Thymus (tissue), 11 donors: Measurements from ENCODE around the gene PODXL. TPM values are rescaled to one million over a fixed set of nuclear protein-coding genes. Genes with fewer than 3 reads are reported as not detected.

Experiments
- DNase-seq, 9 donors: peaks; one replicate each; pipeline ENCODE4 v3.0.0-alpha.2; 2013; ENCODE audit warnings: low spot score in 9 of 9, low read depth in 6 of 9, missing footprints in 1 of 9
- H3K27ac ChIP-seq, 2 donors: one replicate each; pipeline ENCODE4 v1.5.1; 2013; ENCODE audit warnings: control low read depth in 1 of 2, low read depth in 1 of 2, low read length in 1 of 2, mild to moderate bottlenecking in 1 of 2, moderate library complexity in 1 of 2
- H3K27me3 ChIP-seq, 2 donors: one replicate each; pipeline ENCODE4 v1.5.1; 2013; ENCODE audit warnings: low read length in 1 of 2; ENCODE audit not compliant: control insufficient read depth in 2 of 2, insufficient read depth in 1 of 2
- H3K36me3 ChIP-seq, 2 donors: one replicate each; pipeline ENCODE4 v1.5.1; 2013; ENCODE audit warnings: low read length in 1 of 2, mild to moderate bottlenecking in 1 of 2, moderate library complexity in 1 of 2; ENCODE audit not compliant: control insufficient read depth in 2 of 2, insufficient read depth in 2 of 2
- H3K4me1 ChIP-seq, 2 donors: one replicate each; pipeline ENCODE4 v1.5.1; 2013; ENCODE audit warnings: low read length in 2 of 2; ENCODE audit not compliant: control insufficient read depth in 2 of 2, insufficient read depth in 2 of 2
- H3K4me3 ChIP-seq, 2 donors: one replicate each; pipeline ENCODE4 v1.5.1; 2013; ENCODE audit warnings: low read length in 2 of 2, control low read depth in 1 of 2, mild to moderate bottlenecking in 1 of 2
- H3K9me3 ChIP-seq, 2 donors: one replicate each; pipeline ENCODE4 v1.5.1; 2013; ENCODE audit warnings: low read length in 1 of 2, mild to moderate bottlenecking in 1 of 2; ENCODE audit not compliant: control insufficient read depth in 2 of 2, insufficient read depth in 1 of 2
- WGBS: extraction: QIAGEN DNeasy Blood & Tissue Kit; methylation state at CpG from one replicate; pipeline ENCODE4 v1.1.7; 2013; 5-methylcytosine and 5-hydroxymethylcytosine counted together
- polyA plus RNA-seq: library from polyadenylated mRNA; stranded (reverse); fragments of 200-250 nt; gene quantifications from one replicate; pipeline ENCODE4 v1.2.3, GENCODE V29; 2013
- total RNA-seq: library from RNA; stranded (reverse); fragments of 120-200 nt; gene quantifications from one replicate; pipeline ENCODE4 v1.2.4, GENCODE V29; 2013
- donor health status: healthy.

PODXL gene
- total and polyA plus RNA-seq, 2 donors, result 3.4 to 4.1 TPM

DNA sequence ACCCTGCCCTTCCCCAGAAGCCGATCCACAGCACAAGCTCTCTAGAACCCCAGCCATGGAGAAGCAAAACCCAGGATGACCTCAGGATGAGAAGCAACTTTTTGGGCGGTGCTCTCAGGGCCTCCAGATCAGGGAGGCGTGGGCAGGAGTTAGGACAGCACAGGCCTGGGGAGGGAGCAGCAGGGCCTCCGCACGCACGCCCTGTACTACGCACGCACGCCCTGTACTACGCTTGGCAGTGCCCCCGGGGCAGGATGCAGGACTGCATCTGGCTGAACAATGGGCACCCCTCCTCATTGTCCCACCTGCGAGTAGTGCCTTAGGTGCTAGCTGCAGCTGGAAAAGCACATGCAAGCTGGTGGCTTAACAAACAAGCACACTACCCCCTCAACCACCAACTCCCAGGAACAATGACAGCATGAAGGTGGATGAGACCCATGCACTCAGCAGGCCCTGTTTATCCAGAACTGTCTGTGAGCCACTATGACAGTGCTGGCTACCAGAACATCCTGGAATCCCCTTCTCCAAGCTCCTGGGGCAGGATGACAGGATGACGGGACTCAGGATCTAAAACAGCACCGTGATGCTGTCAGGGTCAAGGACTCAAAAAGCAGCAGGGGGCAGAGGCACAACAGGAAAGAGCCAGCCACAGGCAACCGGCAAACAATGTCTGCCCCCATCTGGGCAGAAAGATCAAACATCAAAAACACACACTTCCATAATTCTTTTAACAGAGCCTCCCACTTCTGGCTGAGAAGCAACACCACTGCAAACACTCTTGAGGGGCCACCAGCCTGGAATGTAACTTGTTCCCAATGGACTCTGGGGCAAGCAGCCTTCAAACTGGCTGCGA is 11.8 kb downstream of the PODXL start:
- H3K4me1 ChIP-seq, result no peaks in the 10 kb centered on the region

DNA sequence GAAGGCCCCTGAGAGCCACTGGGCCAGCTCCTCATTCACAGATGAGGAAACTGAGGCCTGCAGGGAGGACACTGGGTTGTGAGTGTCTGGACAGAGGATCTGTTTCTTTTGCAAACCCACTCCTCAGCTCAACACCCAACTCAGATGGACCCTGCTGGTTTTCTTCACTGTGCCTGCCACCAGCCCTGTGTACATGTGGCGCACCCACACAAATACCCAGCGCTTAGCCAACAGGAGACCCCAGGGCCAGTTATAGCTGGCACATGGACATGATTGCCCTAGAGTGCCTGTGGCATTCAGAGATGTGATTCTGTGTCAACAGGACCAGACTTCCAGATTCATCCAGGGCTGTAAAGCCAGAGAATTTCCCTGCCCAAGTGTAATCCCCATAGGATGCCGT is 12.4 kb downstream of the PODXL start:
- Histone ChIP-seq H3K36me3 (no peaks in the 10 kb centered on the region), H3K27me3 (no peaks in the 10 kb centered on the region), H3K4me1 (no peaks in the 10 kb centered on the region), H3K4me3 (no peak overlapping the region), H3K27ac (no peak overlapping the region), H3K9me3 (no peaks in the 10 kb centered on the region)
- WGBS, result 98% methylated on average over 3 of the region's 3 CpGs
- no peak for DNase-seq

More for the DNA sequence above, 11.8 kb downstream of the PODXL start:
- Histone ChIP-seq H3K27ac (no peak overlapping the region), H3K36me3 (no peaks in the 10 kb centered on the region), H3K4me3 (no peak overlapping the region), H3K9me3 (no peaks in the 10 kb centered on the region), H3K27me3 (no peaks in the 10 kb centered on the region)
- 78% methylated on average over 16 of the region's 16 CpGs for WGBS
- DNase-seq, result no peak

DNA sequence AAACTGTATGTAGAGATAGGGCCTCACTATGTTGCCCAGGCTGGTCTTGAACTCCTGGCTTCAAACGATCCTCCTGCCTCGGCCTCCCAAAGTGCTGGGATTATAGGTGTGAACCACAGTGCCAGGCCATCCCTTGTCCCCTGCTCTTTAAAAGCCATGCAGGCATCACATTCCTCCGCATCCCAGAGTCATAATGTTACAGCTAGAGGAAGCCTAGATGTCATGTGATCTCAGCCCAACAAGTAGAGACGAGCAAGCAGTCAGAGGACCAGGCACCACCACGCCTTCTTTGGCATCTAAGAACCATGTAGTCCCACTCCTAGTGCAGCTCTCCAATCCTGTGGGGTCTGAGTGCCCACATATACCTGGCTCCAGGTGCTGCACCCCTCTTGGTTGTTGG is 13.1 kb downstream of the PODXL start:
- Histone ChIP-seq H3K36me3 (no peaks in the 10 kb centered on the region), H3K4me1 (no peaks in the 10 kb centered on the region), H3K27me3 (no peaks in the 10 kb centered on the region), H3K4me3 (no peak overlapping the region), H3K9me3 (no peaks in the 10 kb centered on the region), H3K27ac (no peak overlapping the region)
- WGBS, result 93% methylated on average over 5 of the region's 5 CpGs
- no peak for DNase-seq

DNA sequence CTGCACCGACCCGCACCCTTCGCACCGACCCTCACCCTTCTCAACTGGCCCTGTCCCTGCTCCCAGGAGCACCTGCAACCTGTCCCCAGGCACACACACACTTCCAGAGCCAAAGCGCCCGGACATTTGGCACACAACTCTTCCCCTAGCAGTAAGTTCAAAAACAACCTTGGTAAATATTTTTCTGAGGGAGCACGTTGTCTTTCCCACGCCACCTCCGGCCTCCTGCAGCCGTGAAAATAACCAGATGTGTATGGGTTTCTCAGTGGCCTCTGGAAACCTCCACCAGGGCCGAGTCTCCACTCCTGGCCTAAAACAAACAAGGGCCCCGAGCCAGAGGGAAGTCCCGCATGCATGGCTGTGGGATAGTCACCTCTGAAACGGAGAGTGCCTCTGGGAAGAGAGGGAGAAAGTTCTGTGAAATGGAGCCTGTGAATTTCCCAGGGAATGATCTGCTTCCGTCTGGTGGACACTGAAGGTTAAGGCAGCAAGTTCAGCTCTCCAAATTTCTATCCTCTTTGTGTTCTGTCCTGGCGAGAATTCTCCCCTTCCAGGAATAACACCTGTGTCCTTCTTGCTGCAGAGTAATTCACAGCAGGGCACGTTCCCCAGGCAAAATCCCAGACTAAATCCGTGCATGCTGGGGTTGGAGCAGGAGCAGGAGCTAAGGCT is 15.8 kb downstream of the PODXL start:
- Histone ChIP-seq H3K4me1 (no peaks in the 10 kb centered on the region), H3K4me3 (no peak overlapping the region), H3K27ac (no peak overlapping the region), H3K9me3 (peaks cover 0 to 1% of the 10 kb centered on the region in 2 donors), H3K27me3 (no peaks in the 10 kb centered on the region), H3K36me3 (no peaks in the 10 kb centered on the region)
- WGBS, result 89% methylated on average over 18 of the region's 18 CpGs
- no peak for DNase-seq

DNA sequence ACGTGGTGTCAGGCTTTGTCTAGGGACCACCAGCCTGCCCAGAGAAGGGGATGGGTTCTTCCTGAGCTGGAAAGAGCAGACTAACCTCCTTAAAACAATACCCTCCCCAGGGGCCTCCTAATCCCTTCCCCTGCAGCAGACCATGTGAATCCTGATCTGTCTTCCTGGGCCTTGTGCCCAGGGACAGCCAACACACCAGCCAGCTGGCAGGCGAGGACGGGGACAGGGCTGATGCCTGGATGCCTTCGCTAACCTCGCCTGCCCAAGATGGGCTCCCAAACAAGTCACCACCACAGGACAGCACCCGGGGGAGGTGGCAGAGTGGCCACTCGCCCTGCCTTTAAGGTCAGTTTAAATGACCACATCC is 17.6 kb downstream of the PODXL start:
- Histone ChIP-seq H3K27me3 (no peaks in the 10 kb centered on the region), H3K36me3 (no peaks in the 10 kb centered on the region), H3K9me3 (peaks cover 0 to 1% of the 10 kb centered on the region in 2 donors), H3K27ac (no peak overlapping the region), H3K4me1 (no peaks in the 10 kb centered on the region), H3K4me3 (no peak overlapping the region)
- DNase-seq, result no peak
- 91% methylated on average over 7 of the region's 7 CpGs for WGBS

DNA sequence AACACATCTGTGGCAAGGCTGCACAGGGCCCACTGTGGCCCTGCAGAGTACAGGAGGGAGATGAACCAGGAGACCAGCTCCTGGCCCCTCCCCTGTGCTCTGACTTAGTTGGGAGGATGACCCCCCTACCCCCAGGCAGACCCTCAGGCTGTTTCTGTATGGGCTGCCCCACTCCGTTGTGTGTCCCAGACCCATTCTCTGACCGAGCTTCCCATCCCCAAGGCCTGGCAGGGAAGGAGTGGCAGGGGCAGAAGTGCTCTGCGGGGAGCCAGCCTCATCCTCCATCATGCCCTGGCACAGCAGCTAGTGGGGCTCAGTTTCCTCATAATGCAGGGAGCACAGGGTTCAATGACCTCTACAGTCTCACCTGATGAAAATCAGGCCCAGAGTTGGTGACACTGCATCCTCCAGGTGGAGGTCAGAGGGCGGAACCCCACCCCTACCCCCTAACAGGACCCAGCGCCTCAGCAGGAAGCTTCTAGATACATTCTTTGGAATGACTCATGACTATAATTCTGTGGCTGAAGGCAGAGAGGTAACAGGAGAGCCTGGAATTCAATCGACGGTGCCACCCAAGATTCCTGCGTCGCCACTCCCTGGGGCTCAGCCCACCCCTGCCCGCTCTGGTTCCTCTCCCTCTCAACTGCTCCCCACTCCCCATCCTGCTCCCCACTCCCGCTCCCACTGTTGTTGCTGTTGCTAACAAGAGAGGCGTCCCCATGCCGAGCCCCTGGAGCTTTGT is 18.2 kb downstream of the PODXL start:
- Histone ChIP-seq H3K27me3 (no peaks in the 10 kb centered on the region), H3K9me3 (peaks cover 0 to 1% of the 10 kb centered on the region in 2 donors), H3K4me3 (no peak overlapping the region), H3K36me3 (no peaks in the 10 kb centered on the region), H3K4me1 (no peaks in the 10 kb centered on the region), H3K27ac (no peak overlapping the region)
- 95% methylated on average over 13 of the region's 13 CpGs for WGBS
- no peak for DNase-seq

DNA sequence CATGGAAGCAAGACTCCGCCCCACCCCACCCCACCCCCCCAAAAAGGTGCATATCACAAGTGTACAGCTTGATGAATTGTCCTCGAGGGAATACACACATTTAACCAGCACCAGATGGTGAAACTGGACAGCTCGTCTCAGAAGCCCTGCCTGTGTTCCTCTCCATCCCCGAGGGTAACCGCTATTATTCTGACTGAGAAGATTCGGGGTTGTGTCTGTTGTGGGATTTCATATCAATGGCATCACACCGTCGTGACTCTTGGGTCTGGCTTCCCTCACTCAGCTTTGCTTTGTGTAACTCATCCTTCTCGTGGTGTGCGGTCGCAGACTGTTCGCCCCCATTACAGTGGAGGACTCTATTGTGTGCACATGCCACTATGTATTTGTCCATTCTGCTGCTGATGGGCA is 18.9 kb downstream of the PODXL start:
- Histone ChIP-seq H3K4me1 (no peaks in the 10 kb centered on the region), H3K27me3 (no peaks in the 10 kb centered on the region), H3K9me3 (peaks cover 0 to 1% of the 10 kb centered on the region in 2 donors), H3K4me3 (no peak overlapping the region), H3K27ac (no peak overlapping the region), H3K36me3 (no peaks in the 10 kb centered on the region)
- WGBS, result 94% methylated on average over 12 of the region's 12 CpGs
- no peak for DNase-seq

DNA sequence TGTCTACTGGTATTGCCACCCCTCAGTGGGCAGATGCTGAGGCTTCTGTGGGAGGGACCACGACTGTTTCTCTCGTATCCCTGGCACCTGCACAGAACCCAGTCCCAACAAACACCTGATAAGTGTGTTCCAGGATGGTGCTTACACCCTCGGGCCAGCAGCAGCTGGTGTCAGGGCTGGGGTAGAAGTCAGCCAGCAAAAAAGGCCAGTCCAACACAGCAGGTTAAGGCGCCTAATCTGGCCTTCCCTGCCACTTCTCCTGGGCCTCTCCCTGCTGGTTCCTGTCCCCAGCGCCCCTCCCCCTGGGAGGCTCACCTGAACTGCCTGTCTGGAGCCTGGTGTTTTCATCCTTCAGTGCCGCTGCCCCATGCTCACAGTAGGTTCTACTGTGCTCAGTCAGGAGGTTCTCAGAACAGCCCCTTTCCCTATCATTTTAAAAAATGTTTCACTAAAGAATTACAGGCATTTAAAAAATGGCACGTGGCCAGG is 20.0 kb downstream of the PODXL start:
- no peaks in the 10 kb centered on the region for H3K36me3 ChIP-seq
- no peak for DNase-seq
- no peaks in the 10 kb centered on the region for H3K27me3 ChIP-seq
- H3K4me3 ChIP-seq, result no peak overlapping the region
- 83% methylated on average over 7 of the region's 7 CpGs for WGBS
- H3K4me1 ChIP-seq, result no peaks in the 10 kb centered on the region
- no peak overlapping the region for H3K27ac ChIP-seq
- H3K9me3 ChIP-seq, result peaks cover 0 to 1% of the 10 kb centered on the region in 2 donors
